ENCODE results near the gene MATN1.

MATN1 gene

GRCh38 chr1:30748098-30748698, 24.8 kb upstream of the MATN1 start:
- no peak overlapping the region for H3K4me3 ChIP-seq (ENCODE audit: control insufficient read depth, low read depth, low read length)
- peak; percentile 29 for DNase-seq (ENCODE audit: low read depth)
- TF ChIP-seq CTCF (conservative IDR thresholded peaks at IDR 0.05; ENCODE audit: control insufficient read depth, insufficient read depth, low read depth, low read length) = no peak

- no peak for TF ChIP-seq CTCF (conservative IDR thresholded peaks at IDR 0.05; ENCODE audit: control insufficient read depth, insufficient read depth, low read depth, low read length)
- DNase-seq (ENCODE audit: low read depth) = no peak
- H3K4me3 ChIP-seq (ENCODE audit: control insufficient read depth, low read depth, low read length) = no peak overlapping the region
These were observed 23.9 kb upstream of the MATN1 start for GRCh38 chr1:30747033-30748008.

GRCh38 chr1:30746212-30747032, 23.0 kb upstream of the MATN1 start:
- TF ChIP-seq CTCF (conservative IDR thresholded peaks at IDR 0.05; ENCODE audit: control insufficient read depth, insufficient read depth, low read depth, low read length) = no peak
- no peak overlapping the region for H3K4me3 ChIP-seq (ENCODE audit: control insufficient read depth, low read depth, low read length)
- DNase-seq (ENCODE audit: low read depth) = no peak

GRCh38 chr1:30745834-30746208, 22.4 kb upstream of the MATN1 start:
- no peak for DNase-seq (ENCODE audit: low read depth)
- H3K4me3 ChIP-seq (ENCODE audit: control insufficient read depth, low read depth, low read length) = no peak overlapping the region
- TF ChIP-seq CTCF (conservative IDR thresholded peaks at IDR 0.05; ENCODE audit: control insufficient read depth, insufficient read depth, low read depth, low read length) = no peak

- no peak for DNase-seq (ENCODE audit: low read depth)
- H3K4me3 ChIP-seq (ENCODE audit: control insufficient read depth, low read depth, low read length) = no peak overlapping the region
- no peak for TF ChIP-seq CTCF (conservative IDR thresholded peaks at IDR 0.05; ENCODE audit: control insufficient read depth, insufficient read depth, low read depth, low read length)
These were observed 21.9 kb upstream of the MATN1 start for GRCh38 chr1:30745156-30745833.

Measured in fibroblast of mammary gland (primary cell).